Activated naive CD8-positive, alpha-beta T cell treated with anti-CD3 and anti-CD28 coated beads, Interleukin-2, amount 10 ng/mL, durations not matched to agents 7 days and 5 days (primary cell): ENCODE results near the gene PRSS58. TPM values are rescaled to one million over a fixed set of nuclear protein-coding genes. Genes with fewer than 3 reads are reported as not detected.

ENCODE experiments used
- ATAC-seq: fragments of 150-1000 bp; cut with Tn5 transposase; one replicate; pipeline ENCODE4 v1.10.0; 2021; ENCODE audit warnings: low read depth, moderate library complexity
- POLR2A ChIA-PET: fragments of 350-600 bp; sonication (Branson Sonifier 250); formaldehyde crosslinking; loops from one replicate; lab custom pipeline; 2021; ENCODE audit warnings: antibody characterized with exemption; lab: Charles Lee
- DNase-seq: peaks from one replicate; pipeline ENCODE4 v3.0.0; 2021
- H3K27ac Mint-ChIP-seq: one replicate; pipeline ENCODE4 v1.8.0; 2022; ENCODE audit warnings: mild to moderate bottlenecking, mixed read lengths
- H3K27me3 Mint-ChIP-seq: one replicate; pipeline ENCODE4 v1.8.0; 2022; ENCODE audit warnings: mild to moderate bottlenecking, moderate library complexity, mixed read lengths
- H3K36me3 Mint-ChIP-seq: one replicate; pipeline ENCODE4 v1.8.0; 2021; ENCODE audit warnings: mild to moderate bottlenecking, mixed read lengths
- H3K4me1 Mint-ChIP-seq: one replicate; pipeline ENCODE4 v1.8.0; 2021; ENCODE audit warnings: mixed read lengths
- H3K4me3 Mint-ChIP-seq: one replicate; pipeline ENCODE4 v1.8.0; 2022; ENCODE audit warnings: mild to moderate bottlenecking, moderate library complexity, mixed read lengths
- H3K9me3 Mint-ChIP-seq: one replicate; pipeline ENCODE4 v1.8.0; 2021; ENCODE audit warnings: mixed read lengths
- total RNA-seq, 2 experiments: library from RNA; stranded (reverse); gene quantifications; one replicate each; pipeline ENCODE4 v1.2.3, GENCODE V29; 2021

PRSS58 gene
- not detected for total RNA-seq

GRCh38 chr7:142257958-142258357 is at the start of gene PRSS58:
Gene PRSS58, minus strand, starts transcription at chr7:142258058. Its CDS starts 351 bp downstream, at chr7:142257707.
- H3K4me3 Mint-ChIP-seq: no peak within 1 kb of the TSS
- H3K4me1 Mint-ChIP-seq: no peaks in the 10 kb centered on the region
- POLR2A ChIA-PET: no interaction called here
- DNase-seq (no peak), ATAC-seq (no peak)
- H3K27me3 Mint-ChIP-seq: peaks cover 4% of the 10 kb centered on the region
- peaks cover 6% of the 10 kb centered on the region for H3K9me3 Mint-ChIP-seq
- H3K36me3 Mint-ChIP-seq: no peaks in the 10 kb centered on the region
- no peak within 1 kb of the TSS for H3K27ac Mint-ChIP-seq

- H3K4me1 Mint-ChIP-seq: peaks cover 3% of the 10 kb centered on the region
- H3K27me3 Mint-ChIP-seq: peaks cover 25% of the 10 kb centered on the region
- POLR2A ChIA-PET: interaction anchor here (0.7 to 1.0 kb wide), 2 partner anchors 176 to 504 kb away, joined by 3 read pairs; no protein-coding TSS in a partner anchor
- no peaks in the 10 kb centered on the region for H3K36me3 Mint-ChIP-seq
- no peak overlapping the region for H3K27ac Mint-ChIP-seq
- peak overlapping the region; percentile 10 for H3K4me3 Mint-ChIP-seq
- no peaks in the 10 kb centered on the region for H3K9me3 Mint-ChIP-seq
- ATAC-seq (peak; percentile 29), DNase-seq (no peak)
Observed at GRCh38 chr7:142307246-142307900, 49.5 kb upstream of the PRSS58 start.

GRCh38 chr7:142303650-142304049 is 45.8 kb upstream of the PRSS58 start:
- Mint-ChIP-seq H3K27me3 (peaks cover 12% of the 10 kb centered on the region), H3K36me3 (no peaks in the 10 kb centered on the region), H3K27ac (no peak overlapping the region), H3K9me3 (no peaks in the 10 kb centered on the region), H3K4me3 (no peak overlapping the region), H3K4me1 (peaks cover 16% of the 10 kb centered on the region)
- peak; percentile 57 for ATAC-seq
- no peak for DNase-seq
- POLR2A ChIA-PET: interaction anchor here (1.8 kb wide), 1 partner anchor 507 kb away, joined by 6 read pairs; no protein-coding TSS in a partner anchor

GRCh38 chr7:142301923-142302550 is 44.2 kb upstream of the PRSS58 start:
- peaks cover 24% of the 10 kb centered on the region for H3K27me3 Mint-ChIP-seq
- H3K36me3 Mint-ChIP-seq: no peaks in the 10 kb centered on the region
- POLR2A ChIA-PET: no interaction called here
- H3K4me3 Mint-ChIP-seq: peak overlapping the region; percentile 3
- no peaks in the 10 kb centered on the region for H3K9me3 Mint-ChIP-seq
- H3K27ac Mint-ChIP-seq: no peak overlapping the region
- DNase-seq (no peak), ATAC-seq (peak; percentile 42)
- peaks cover 16% of the 10 kb centered on the region for H3K4me1 Mint-ChIP-seq

GRCh38 chr7:142301299-142301698 is 43.4 kb upstream of the PRSS58 start:
- no peak for ATAC-seq

GRCh38 chr7:142300689-142301088 is 42.8 kb upstream of the PRSS58 start:
- no peaks in the 10 kb centered on the region for H3K36me3 Mint-ChIP-seq
- peaks cover 27% of the 10 kb centered on the region for H3K27me3 Mint-ChIP-seq
- POLR2A ChIA-PET: no interaction called here
- DNase-seq (no peak), ATAC-seq (peak; percentile 51)
- peak overlapping the region; percentile 17 for H3K27ac Mint-ChIP-seq
- peak overlapping the region; percentile 12 for H3K4me3 Mint-ChIP-seq
- no peaks in the 10 kb centered on the region for H3K9me3 Mint-ChIP-seq
- H3K4me1 Mint-ChIP-seq: peaks cover 16% of the 10 kb centered on the region

More at GRCh38 chr7:142301299-142301698, 43.4 kb upstream of the PRSS58 start:
- Mint-ChIP-seq H3K36me3 (no peaks in the 10 kb centered on the region), H3K4me3 (peak overlapping the region; percentile 12), H3K27ac (no peak overlapping the region), H3K9me3 (no peaks in the 10 kb centered on the region), H3K4me1 (peaks cover 16% of the 10 kb centered on the region), H3K27me3 (peaks cover 27% of the 10 kb centered on the region)
- POLR2A ChIA-PET: no interaction called here
- DNase-seq: no peak

GRCh38 chr7:142299237-142299781 is 41.5 kb upstream of the PRSS58 start:
- Mint-ChIP-seq H3K36me3 (no peaks in the 10 kb centered on the region), H3K27ac (no peak overlapping the region), H3K9me3 (no peaks in the 10 kb centered on the region), H3K27me3 (peaks cover 29% of the 10 kb centered on the region), H3K4me3 (no peak overlapping the region), H3K4me1 (peaks cover 16% of the 10 kb centered on the region)
- POLR2A ChIA-PET: no interaction called here
- no peak for ATAC-seq
- no peak for DNase-seq

GRCh38 chr7:142298627-142299026 is 40.8 kb upstream of the PRSS58 start:
- Mint-ChIP-seq H3K9me3 (no peaks in the 10 kb centered on the region), H3K4me1 (peaks cover 17% of the 10 kb centered on the region), H3K27me3 (peaks cover 31% of the 10 kb centered on the region), H3K36me3 (no peaks in the 10 kb centered on the region), H3K4me3 (no peak overlapping the region), H3K27ac (peak overlapping the region; percentile 16)
- ATAC-seq (no peak), DNase-seq (no peak)
- POLR2A ChIA-PET: no interaction called here

- POLR2A ChIA-PET: no interaction called here
- peaks cover 31% of the 10 kb centered on the region for H3K27me3 Mint-ChIP-seq
- ATAC-seq (no peak), DNase-seq (no peak)
- no peak overlapping the region for H3K4me3 Mint-ChIP-seq
- H3K9me3 Mint-ChIP-seq: no peaks in the 10 kb centered on the region
- H3K4me1 Mint-ChIP-seq: peaks cover 18% of the 10 kb centered on the region
- H3K36me3 Mint-ChIP-seq: no peaks in the 10 kb centered on the region
- H3K27ac Mint-ChIP-seq: peak overlapping the region; percentile 16
Observed at GRCh38 chr7:142298009-142298408, 40.2 kb upstream of the PRSS58 start.

- POLR2A ChIA-PET: interaction anchor here (0.7 kb wide), 1 partner anchor 169 kb away, joined by 5 read pairs; no protein-coding TSS in a partner anchor
- DNase-seq: no peak
- ATAC-seq: no peak
- Mint-ChIP-seq H3K4me3 (no peak overlapping the region), H3K27ac (no peak overlapping the region), H3K4me1 (no peaks in the 10 kb centered on the region), H3K27me3 (peaks cover 42% of the 10 kb centered on the region), H3K36me3 (no peaks in the 10 kb centered on the region), H3K9me3 (peaks cover 11% of the 10 kb centered on the region)
Observed at GRCh38 chr7:142280263-142280662, 22.4 kb upstream of the PRSS58 start.

- H3K27me3 Mint-ChIP-seq: peaks cover 46% of the 10 kb centered on the region
- H3K4me1 Mint-ChIP-seq: no peaks in the 10 kb centered on the region
- no peak overlapping the region for H3K27ac Mint-ChIP-seq
- POLR2A ChIA-PET: no interaction called here
- DNase-seq (no peak), ATAC-seq (no peak)
- H3K4me3 Mint-ChIP-seq: no peak overlapping the region
- H3K9me3 Mint-ChIP-seq: peaks cover 15% of the 10 kb centered on the region
- H3K36me3 Mint-ChIP-seq: peaks cover 2% of the 10 kb centered on the region
Observed at GRCh38 chr7:142279601-142280000, 21.7 kb upstream of the PRSS58 start.

- Mint-ChIP-seq H3K27me3 (peaks cover 25% of the 10 kb centered on the region), H3K36me3 (peaks cover 2% of the 10 kb centered on the region), H3K27ac (no peak overlapping the region), H3K4me1 (no peaks in the 10 kb centered on the region), H3K4me3 (no peak overlapping the region), H3K9me3 (peaks cover 15% of the 10 kb centered on the region)
- POLR2A ChIA-PET: no interaction called here
- ATAC-seq: no peak
- no peak for DNase-seq
Observed at GRCh38 chr7:142275028-142275427, 17.2 kb upstream of the PRSS58 start.

- Mint-ChIP-seq H3K27ac (no peak overlapping the region), H3K9me3 (peaks cover 15% of the 10 kb centered on the region), H3K36me3 (peaks cover 2% of the 10 kb centered on the region), H3K27me3 (peaks cover 18% of the 10 kb centered on the region), H3K4me1 (no peaks in the 10 kb centered on the region), H3K4me3 (no peak overlapping the region)
- DNase-seq (no peak), ATAC-seq (no peak)
- POLR2A ChIA-PET: no interaction called here
Observed at GRCh38 chr7:142272841-142273240, 15.0 kb upstream of the PRSS58 start.
